ENCODE data around the gene ATP1B2.

ATP1B2 gene

GRCh38 chr17:7614425-7615264, 36.1 kb upstream of the ATP1B2 start, which contains the start of gene FXR2:
TSS of gene FXR2 (minus strand) at chr17:7614897. CDS start at chr17:7614532, 365 bp downstream.
- Histone ChIP-seq H3K4me1 (ENCODE audit: control insufficient read depth, low read length) (peaks cover 25% of the 10 kb centered on the region), H3K27ac (ENCODE audit: low read depth, low read length) (peak within 1 kb of the TSS; percentile 53), H3K4me2 (ENCODE audit: low read length) (peak within 1 kb of the TSS; percentile 91), H3K9me3 (ENCODE audit: control insufficient read depth, insufficient read depth, low read length) (no peaks in the 10 kb centered on the region), H3K79me2 (ENCODE audit: control insufficient read depth, low read length) (peaks cover 45% of the 10 kb centered on the region), H3K36me3 (ENCODE audit: control insufficient read depth, low read length) (peaks cover 34% of the 10 kb centered on the region), H3K9me2 (replicated peaks; ENCODE audit: control insufficient read depth, low read length) (no peaks in the 10 kb centered on the region), H3F3A (ENCODE audit: control insufficient read depth, insufficient read depth) (no peaks in the 10 kb centered on the region), H4K20me1 (ENCODE audit: control insufficient read depth, insufficient read depth, low read depth, low read length) (peaks cover 6% of the 10 kb centered on the region; the same call in 1 of the 2 replicates), H3K27me3 (ENCODE audit: control insufficient read depth, low read length) (peaks cover 6% of the 10 kb centered on the region), H3K4me3 (ENCODE audit: low read length) (peak within 1 kb of the TSS; percentile 96)
- no peak for TF ChIP-seq EZH2phosphoT487 (IDR thresholded peaks at IDR 0.05; ENCODE audit: borderline replicate concordance, low read length)
- peak; percentile 63 for TF ChIP-seq CTCF (IDR thresholded peaks at IDR 0.05; ENCODE audit: low read depth, low read length, poor library complexity, severe bottlenecking)

- Histone ChIP-seq H3K27me3 (ENCODE audit: control insufficient read depth, low read length) (peaks cover 6% of the 10 kb centered on the region), H3K9me3 (ENCODE audit: control insufficient read depth, insufficient read depth, low read length) (no peaks in the 10 kb centered on the region), H3K27ac (ENCODE audit: low read depth, low read length) (peak overlapping the region; percentile 27), H3K4me3 (ENCODE audit: low read length) (peak overlapping the region; percentile 70), H3K9me2 (replicated peaks; ENCODE audit: control insufficient read depth, low read length) (no peaks in the 10 kb centered on the region), H3F3A (ENCODE audit: control insufficient read depth, insufficient read depth) (no peaks in the 10 kb centered on the region), H3K36me3 (ENCODE audit: control insufficient read depth, low read length) (peaks cover 30% of the 10 kb centered on the region), H4K20me1 (ENCODE audit: control insufficient read depth, insufficient read depth, low read depth, low read length) (peaks cover 6% of the 10 kb centered on the region; the same call in 1 of the 2 replicates), H3K4me1 (ENCODE audit: control insufficient read depth, low read length) (peaks cover 25% of the 10 kb centered on the region), H3K4me2 (ENCODE audit: low read length) (peak overlapping the region; percentile 63), H3K79me2 (ENCODE audit: control insufficient read depth, low read length) (peaks cover 41% of the 10 kb centered on the region)
- TF ChIP-seq EZH2phosphoT487 (IDR thresholded peaks at IDR 0.05; ENCODE audit: borderline replicate concordance, low read length): no peak
- TF ChIP-seq CTCF (IDR thresholded peaks at IDR 0.05; ENCODE audit: low read depth, low read length, poor library complexity, severe bottlenecking): no peak
Observed at GRCh38 chr17:7615265-7615747, 35.4 kb upstream of the ATP1B2 start.

GRCh38 chr17:7618608-7619007, 32.1 kb upstream of the ATP1B2 start:
- TF ChIP-seq CTCF (IDR thresholded peaks at IDR 0.05; ENCODE audit: low read depth, low read length, poor library complexity, severe bottlenecking): no peak
- no peak for TF ChIP-seq EZH2phosphoT487 (IDR thresholded peaks at IDR 0.05; ENCODE audit: borderline replicate concordance, low read length)
- Histone ChIP-seq H3K4me1 (ENCODE audit: control insufficient read depth, low read length) (peaks cover 6% of the 10 kb centered on the region), H3K27me3 (ENCODE audit: control insufficient read depth, low read length) (peaks cover 6% of the 10 kb centered on the region), H3K9me3 (ENCODE audit: control insufficient read depth, insufficient read depth, low read length) (no peaks in the 10 kb centered on the region), H3K4me3 (ENCODE audit: low read length) (no peak overlapping the region), H3K4me2 (ENCODE audit: low read length) (no peak overlapping the region), H4K20me1 (ENCODE audit: control insufficient read depth, insufficient read depth, low read depth, low read length) (no peaks in the 10 kb centered on the region), H3K27ac (ENCODE audit: low read depth, low read length) (no peak overlapping the region), H3F3A (ENCODE audit: control insufficient read depth, insufficient read depth) (no peaks in the 10 kb centered on the region), H3K79me2 (ENCODE audit: control insufficient read depth, low read length) (peaks cover 8% of the 10 kb centered on the region), H3K9me2 (replicated peaks; ENCODE audit: control insufficient read depth, low read length) (no peaks in the 10 kb centered on the region), H3K36me3 (ENCODE audit: control insufficient read depth, low read length) (peaks cover 6% of the 10 kb centered on the region)
